ENCODE data around the gene HSPB1.

- TF ChIP-seq CTCF (IDR thresholded peaks at IDR 0.05; ENCODE audit: low read length), result no peak
- TF ChIP-seq EZH2 (IDR thresholded peaks at IDR 0.05; ENCODE audit: borderline replicate concordance, low read length), result no peak
Measured at GRCh38 chr7:76267894-76268183, 34.6 kb upstream of the HSPB1 start.

All from OCI-LY1 (cell line).